Naive B cell (primary cell): ENCODE data around the gene HCFC2. TPM values are rescaled to one million over a fixed set of nuclear protein-coding genes. Genes with fewer than 3 reads are reported as not detected.
A peak's percentile ranks its signal among the peaks of the same experiment; 100 is the strongest.

ENCODE experiments used
- ATAC-seq, 2 donors: fragments of 150-1000 bp; cut with Tn5 transposase; 2 replicates each; pipeline ENCODE4 v1.10.0; 2021; ENCODE audit warnings: low read depth in 2 of 2, mild to moderate bottlenecking in 2 of 2, moderate library complexity in 2 of 2
- DNase-seq: peaks from one replicate; pipeline ENCODE4 v3.0.0; 2022
- H3K27ac Mint-ChIP-seq, 6 donors: one replicate each; pipeline ENCODE4 v1.8.0; 2020 to 2022; ENCODE audit warnings: mild to moderate bottlenecking in 6 of 6, mixed read lengths in 6 of 6, moderate library complexity in 5 of 6, inconsistent platforms in 2 of 6
- H3K27me3 Mint-ChIP-seq, 3 donors: one replicate each; pipeline ENCODE4 v1.8.0; 2021 to 2022; ENCODE audit warnings: mixed read lengths in 3 of 3, mild to moderate bottlenecking in 1 of 3
- H3K36me3 Mint-ChIP-seq, 2 donors: one replicate each; pipeline ENCODE4 v1.8.0; 2020 to 2022; ENCODE audit warnings: mixed read lengths in 2 of 2, inconsistent platforms in 1 of 2, mild to moderate bottlenecking in 1 of 2
- H3K4me1 Mint-ChIP-seq, 3 donors: one replicate each; pipeline ENCODE4 v1.8.0; 2020 to 2022; ENCODE audit warnings: mixed read lengths in 3 of 3, inconsistent platforms in 1 of 3, mild to moderate bottlenecking in 1 of 3, moderate library complexity in 1 of 3
- H3K4me3 Mint-ChIP-seq, 8 donors: one replicate each; pipeline ENCODE4 v1.8.0; 2020 to 2022; ENCODE audit warnings: mild to moderate bottlenecking in 8 of 8, mixed read lengths in 8 of 8, moderate library complexity in 8 of 8, inconsistent platforms in 2 of 8
- H3K9me3 Mint-ChIP-seq, 7 donors: one replicate each; pipeline ENCODE4 v1.8.0; 2020 to 2022; ENCODE audit warnings: mixed read lengths in 7 of 7, mild to moderate bottlenecking in 5 of 7, inconsistent platforms in 2 of 7, moderate library complexity in 1 of 7
- polyA plus RNA-seq, 6 donors: library from polyadenylated mRNA; unstranded; fragments of 300-500 nt; fragmentation: Illumina TruSeq; gene quantifications; one replicate each; pipeline ENCODE4 v1.2.3, GENCODE V29; 2021; ENCODE audit warnings: low read depth in 6 of 6

Gene HCFC2
- polyA plus RNA-seq, 6 donors from 2014 or later = 2.6 to 11.5 (median 6.4) TPM

DNA sequence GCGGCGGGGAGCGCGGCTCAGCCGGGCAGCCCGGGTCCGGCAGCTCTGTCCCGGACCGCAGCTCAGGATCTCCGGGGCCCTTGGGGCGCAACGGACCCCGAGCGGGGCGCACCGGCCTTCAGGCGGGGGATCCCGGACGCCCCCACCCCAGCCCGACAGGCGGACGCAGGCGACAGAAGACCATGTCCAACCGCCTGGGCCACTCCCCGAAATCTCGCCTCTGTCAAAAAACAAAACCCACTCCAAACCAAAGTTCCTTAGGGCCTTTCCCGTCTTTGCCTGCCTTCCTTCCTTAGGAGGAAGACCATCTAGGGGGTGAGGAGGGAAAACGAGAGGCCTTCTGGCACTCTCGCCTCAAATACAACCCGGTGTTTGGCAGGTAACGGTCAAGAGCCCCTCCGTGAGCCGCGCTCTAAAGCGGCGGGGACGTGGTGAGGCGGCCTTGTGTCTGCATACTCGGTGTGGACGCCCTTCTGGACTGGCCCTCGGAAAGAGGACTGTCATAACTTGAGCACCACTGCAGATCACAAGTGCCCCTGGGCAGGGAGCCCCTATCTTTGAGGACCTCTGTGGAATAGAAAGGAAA lies 604 bp downstream of the HCFC2 start:
- ATAC-seq (no peak), DNase-seq (no peak)
- Mint-ChIP-seq H3K27me3 (peaks cover 3 to 5% (median 4%) of the 10 kb centered on the region in 3 donors), H3K4me1 (peaks cover 14 to 17% (median 14%) of the 10 kb centered on the region in 3 donors), H3K27ac (peak overlapping the region; percentile 45 to 91 (median 69)), H3K9me3 (no peaks in the 10 kb centered on the region), H3K36me3 (peaks cover 0 to 3% of the 10 kb centered on the region in 2 donors), H3K4me3 (peak overlapping the region; percentile 89 to 96 (median 95))

DNA sequence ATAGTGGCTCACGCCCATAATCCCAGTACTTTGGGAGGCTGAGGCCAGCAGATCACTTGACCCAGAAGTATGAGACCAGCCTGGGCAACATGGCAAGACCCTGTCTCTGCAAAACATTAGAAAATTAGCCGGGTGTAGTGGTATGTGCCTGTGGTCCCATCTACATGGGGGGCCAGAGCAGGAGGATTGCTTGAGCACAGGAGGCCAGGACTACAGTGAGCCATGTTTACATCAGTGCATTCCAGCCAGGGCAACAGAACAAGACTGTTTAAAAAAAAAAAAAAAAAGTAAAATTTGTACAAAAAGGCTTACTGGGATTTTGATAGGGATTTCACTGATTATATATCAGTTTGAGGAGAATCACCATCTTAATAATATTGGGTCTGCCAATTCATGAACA lies 7.8 kb downstream of the HCFC2 start:
- no peak for ATAC-seq
- H3K4me3 Mint-ChIP-seq = no peak overlapping the region
- peaks cover 9 to 12% of the 10 kb centered on the region in 2 donors for H3K36me3 Mint-ChIP-seq
- H3K27ac Mint-ChIP-seq = no peak overlapping the region
- H3K27me3 Mint-ChIP-seq = no peaks in the 10 kb centered on the region
- peaks cover 10 to 14% (median 12%) of the 10 kb centered on the region in 3 donors for H3K4me1 Mint-ChIP-seq
- H3K9me3 Mint-ChIP-seq = no peaks in the 10 kb centered on the region
- no peak for DNase-seq

DNA sequence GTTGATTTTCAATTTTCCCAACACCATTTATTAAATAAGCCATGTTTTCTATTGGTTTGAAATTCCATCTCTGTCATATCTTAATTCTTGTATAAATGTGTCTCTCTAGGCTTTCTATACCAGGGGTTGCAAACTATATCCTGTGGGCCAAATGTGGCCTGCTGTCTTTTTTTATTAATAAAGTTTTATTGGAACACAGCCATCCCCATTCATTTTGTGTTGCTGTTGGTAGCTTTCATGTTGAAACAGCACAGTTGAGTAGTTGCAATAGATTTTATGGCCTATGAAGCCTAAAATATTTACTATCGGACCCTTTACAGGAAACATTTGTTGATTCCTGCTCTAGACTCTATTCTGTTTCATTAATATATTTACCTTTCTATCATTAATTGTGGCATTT lies 9.4 kb downstream of the HCFC2 start:
- H3K36me3 Mint-ChIP-seq = peaks cover 8 to 9% of the 10 kb centered on the region in 2 donors
- ATAC-seq (no peak), DNase-seq (no peak)
- H3K27me3 Mint-ChIP-seq = no peaks in the 10 kb centered on the region
- H3K9me3 Mint-ChIP-seq = no peaks in the 10 kb centered on the region
- peaks cover 4 to 14% (median 14%) of the 10 kb centered on the region in 3 donors for H3K4me1 Mint-ChIP-seq
- H3K4me3 Mint-ChIP-seq = no peak overlapping the region
- no peak overlapping the region for H3K27ac Mint-ChIP-seq

DNA sequence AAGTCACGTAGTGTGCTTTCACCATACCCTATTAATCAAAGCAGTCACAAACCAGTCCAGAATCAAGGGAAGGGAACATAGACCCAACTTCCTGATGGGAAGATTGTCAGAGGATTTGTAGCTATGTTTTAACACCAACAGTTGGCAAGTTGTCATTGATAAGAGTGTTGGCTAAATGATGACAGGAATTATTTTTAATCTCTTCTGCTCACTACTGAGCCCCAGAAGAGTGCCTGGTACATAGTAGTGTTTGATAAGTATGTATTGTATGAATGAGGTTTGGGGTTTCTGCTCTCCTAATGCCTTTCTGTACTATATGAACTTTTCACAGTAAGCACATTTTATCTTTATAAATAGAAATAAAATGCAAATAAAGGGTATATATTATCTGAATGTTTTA lies 14.7 kb downstream of the HCFC2 start:
- Mint-ChIP-seq H3K27me3 (no peaks in the 10 kb centered on the region), H3K36me3 (peaks cover 10 to 15% of the 10 kb centered on the region in 2 donors), H3K4me1 (peaks cover 4 to 14% (median 8%) of the 10 kb centered on the region in 3 donors), H3K27ac (no peak overlapping the region), H3K9me3 (no peaks in the 10 kb centered on the region), H3K4me3 (no peak overlapping the region)
- ATAC-seq (no peak), DNase-seq (no peak)

DNA sequence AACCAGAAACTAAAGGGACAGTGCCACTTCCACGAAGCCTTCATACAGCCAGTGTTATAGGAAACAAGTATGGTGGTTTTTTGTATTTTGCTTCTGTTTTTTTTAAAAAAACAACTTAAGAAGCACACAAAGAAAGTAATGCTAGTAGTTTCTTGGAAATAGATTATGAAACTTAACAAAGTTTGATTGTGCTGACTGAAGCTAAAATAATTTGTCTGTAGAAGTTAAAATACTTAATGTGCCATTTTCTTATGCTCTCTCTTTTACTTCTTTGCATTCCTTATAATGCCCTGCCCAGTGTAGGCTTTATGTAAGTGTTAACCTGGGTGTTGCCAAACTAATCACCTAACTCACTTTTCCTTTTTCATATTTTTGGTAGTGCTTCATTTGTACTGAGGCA lies 16.4 kb downstream of the HCFC2 start:
- Mint-ChIP-seq H3K4me1 (peaks cover 4 to 12% (median 8%) of the 10 kb centered on the region in 3 donors), H3K9me3 (no peaks in the 10 kb centered on the region), H3K27ac (no peak overlapping the region), H3K4me3 (no peak overlapping the region), H3K36me3 (peaks cover 19 to 24% of the 10 kb centered on the region in 2 donors), H3K27me3 (no peaks in the 10 kb centered on the region)
- ATAC-seq = no peak
- no peak for DNase-seq

DNA sequence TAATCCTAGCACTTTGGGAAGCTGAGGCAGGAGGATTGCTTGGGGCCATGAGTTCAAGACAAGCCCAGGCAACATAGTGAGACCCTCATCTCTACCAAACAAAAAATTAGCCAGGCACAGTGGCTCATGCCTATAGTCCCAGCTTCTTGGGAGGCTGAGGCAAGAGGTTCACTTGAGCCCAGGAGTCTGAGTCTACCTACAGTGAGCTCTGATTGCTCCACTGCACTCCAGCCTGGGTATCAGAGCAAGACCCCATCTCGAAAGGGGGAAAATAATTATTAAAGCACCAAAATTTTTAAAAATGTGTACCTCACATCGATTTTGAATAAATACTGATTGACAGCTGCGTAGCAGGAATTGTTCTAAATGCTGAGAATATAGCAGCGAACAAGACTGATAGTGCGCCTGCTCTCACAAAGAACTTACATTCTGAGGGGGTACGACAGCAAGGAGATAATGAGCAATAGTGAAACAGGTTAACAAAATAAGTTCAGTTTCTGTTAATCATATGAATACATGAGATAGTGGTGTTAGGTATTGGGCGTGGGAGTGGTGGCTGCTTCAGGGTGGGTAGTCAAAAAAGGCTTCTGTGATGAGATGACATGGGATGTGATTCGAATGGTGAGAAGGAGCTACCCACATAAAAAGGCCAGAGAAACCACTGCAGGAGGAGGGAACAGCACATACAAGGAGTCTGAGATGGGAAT lies 19.6 kb downstream of the HCFC2 start:
- no peak overlapping the region for H3K27ac Mint-ChIP-seq
- no peaks in the 10 kb centered on the region for H3K27me3 Mint-ChIP-seq
- ATAC-seq = no peak

DNA sequence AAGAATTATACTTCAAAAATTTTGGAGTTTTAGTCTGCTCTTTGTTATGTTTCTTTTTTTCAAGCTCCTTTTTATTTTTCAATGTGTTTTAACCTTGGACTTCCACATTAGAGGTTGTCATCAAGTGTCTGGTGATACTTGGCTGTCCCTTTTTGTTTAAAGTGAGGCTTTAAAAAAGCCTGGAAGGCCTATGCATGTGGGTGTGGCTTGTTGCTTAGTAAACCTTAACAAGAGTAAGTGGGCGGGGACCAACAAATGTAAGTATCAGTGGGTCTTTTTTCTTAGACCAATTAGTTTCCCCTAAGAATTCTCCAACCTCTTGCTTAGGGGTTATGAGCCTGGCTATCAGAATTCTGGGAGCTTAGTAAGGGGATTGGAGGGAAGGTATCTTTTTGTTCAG lies 26.4 kb downstream of the HCFC2 start:
- peak overlapping the region in 1 of 6 donors; percentile 78 for H3K27ac Mint-ChIP-seq
- H3K4me1 Mint-ChIP-seq = no peaks in the 10 kb centered on the region
- no peak overlapping the region for H3K4me3 Mint-ChIP-seq
- H3K9me3 Mint-ChIP-seq = no peaks in the 10 kb centered on the region
- H3K36me3 Mint-ChIP-seq = peaks cover 10 to 19% of the 10 kb centered on the region in 2 donors
- ATAC-seq = no peak
- H3K27me3 Mint-ChIP-seq = no peaks in the 10 kb centered on the region
- no peak for DNase-seq

More for the DNA sequence above, 19.6 kb downstream of the HCFC2 start:
- no peaks in the 10 kb centered on the region for H3K9me3 Mint-ChIP-seq
- H3K4me1 Mint-ChIP-seq = no peaks in the 10 kb centered on the region
- no peak overlapping the region for H3K4me3 Mint-ChIP-seq
- no peak for DNase-seq
- H3K36me3 Mint-ChIP-seq = peaks cover 19 to 24% of the 10 kb centered on the region in 2 donors

DNA sequence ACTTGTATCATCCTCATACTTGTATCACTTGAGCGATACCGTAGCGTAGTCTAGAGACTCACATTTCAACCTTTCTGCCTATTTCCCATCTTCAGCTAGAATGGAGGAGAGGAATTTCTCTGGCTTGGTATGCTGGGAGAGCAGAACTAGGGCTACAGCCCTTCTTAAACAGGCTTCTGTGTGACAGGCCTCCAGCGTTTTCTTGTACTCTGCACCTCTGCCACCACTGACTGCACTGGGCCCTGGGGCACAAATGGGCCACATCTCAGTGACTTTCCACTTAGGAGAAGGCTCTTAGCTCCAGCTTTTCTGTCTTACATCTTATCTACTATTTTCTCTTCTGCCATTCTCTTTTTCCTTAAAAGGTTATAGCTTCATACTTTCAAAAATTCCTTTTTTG lies 26.8 kb downstream of the HCFC2 start:
- Mint-ChIP-seq H3K36me3 (peaks cover 10 to 19% of the 10 kb centered on the region in 2 donors), H3K4me3 (no peak overlapping the region), H3K27me3 (no peaks in the 10 kb centered on the region), H3K9me3 (no peaks in the 10 kb centered on the region), H3K4me1 (no peaks in the 10 kb centered on the region), H3K27ac (no peak overlapping the region)
- ATAC-seq = no peak
- no peak for DNase-seq

DNA sequence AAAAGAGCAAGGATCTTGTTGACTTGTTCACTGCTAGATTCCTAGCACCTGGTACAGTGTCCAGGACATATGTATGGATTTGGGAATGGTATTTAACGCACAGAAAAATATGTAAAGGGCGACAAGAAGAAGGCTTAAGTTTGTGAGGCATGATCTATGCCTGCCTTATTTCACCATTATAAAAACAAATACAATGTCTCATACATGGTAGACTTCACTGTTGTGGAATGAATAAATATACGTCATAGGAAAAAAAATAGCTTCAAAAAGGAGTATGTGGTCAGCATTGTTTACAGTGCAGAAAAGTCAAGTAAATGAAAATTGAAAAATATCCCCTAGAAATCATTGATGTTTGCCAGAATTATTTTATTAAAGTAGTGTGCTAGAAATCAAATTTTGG lies 30.0 kb downstream of the HCFC2 start:
- ATAC-seq = no peak
- H3K27ac Mint-ChIP-seq = peak overlapping the region in 1 of 6 donors; percentile 7
- no peak overlapping the region for H3K4me3 Mint-ChIP-seq
- no peaks in the 10 kb centered on the region for H3K9me3 Mint-ChIP-seq
- no peak for DNase-seq
- H3K4me1 Mint-ChIP-seq = no peaks in the 10 kb centered on the region
- no peaks in the 10 kb centered on the region for H3K27me3 Mint-ChIP-seq
- H3K36me3 Mint-ChIP-seq = peaks cover 10 to 33% of the 10 kb centered on the region in 2 donors

DNA sequence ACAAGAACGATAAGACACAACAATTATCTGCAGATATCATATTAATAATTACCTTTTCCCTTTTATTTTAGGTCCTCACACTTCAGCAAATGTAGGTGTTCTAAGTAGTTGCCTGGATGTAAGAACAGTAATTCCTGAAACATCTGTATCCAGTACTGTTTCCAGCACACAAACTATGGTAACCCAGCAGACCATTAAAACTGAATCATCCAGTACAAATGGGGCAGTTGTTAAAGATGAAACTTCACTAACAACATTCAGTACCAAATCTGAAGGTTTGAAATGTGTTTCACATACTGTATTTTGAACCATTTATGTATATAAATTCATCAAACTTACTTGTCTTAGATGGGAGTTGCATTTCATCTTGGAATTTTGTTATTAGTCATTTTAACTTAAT lies 31.0 kb downstream of the HCFC2 start:
- peaks cover 10 to 27% of the 10 kb centered on the region in 2 donors for H3K36me3 Mint-ChIP-seq
- DNase-seq = no peak
- H3K4me3 Mint-ChIP-seq = no peak overlapping the region
- H3K27ac Mint-ChIP-seq = no peak overlapping the region
- H3K4me1 Mint-ChIP-seq = no peaks in the 10 kb centered on the region
- no peaks in the 10 kb centered on the region for H3K9me3 Mint-ChIP-seq
- no peak for ATAC-seq
- H3K27me3 Mint-ChIP-seq = no peaks in the 10 kb centered on the region

DNA sequence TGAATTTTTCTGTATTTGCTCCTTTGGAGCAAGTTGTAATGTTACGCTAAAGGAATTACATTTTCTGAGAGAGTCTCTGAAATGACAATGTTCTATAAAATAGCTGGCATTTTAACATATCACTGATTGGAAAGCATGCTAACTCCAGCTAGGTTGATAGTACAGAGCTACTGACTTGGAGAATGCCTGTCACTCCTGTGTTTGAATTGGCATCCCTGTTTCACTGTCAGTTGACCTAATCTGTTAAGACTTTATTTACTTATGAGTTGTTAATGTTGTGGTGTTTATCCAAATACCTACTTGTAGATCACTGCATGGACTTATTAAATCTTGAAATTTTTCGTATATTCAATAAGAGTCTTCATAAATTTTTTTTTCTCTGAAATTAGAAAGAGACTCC lies 33.6 kb downstream of the HCFC2 start:
- no peak overlapping the region for H3K27ac Mint-ChIP-seq
- no peaks in the 10 kb centered on the region for H3K9me3 Mint-ChIP-seq
- peaks cover 10 to 34% of the 10 kb centered on the region in 2 donors for H3K36me3 Mint-ChIP-seq
- no peak overlapping the region for H3K4me3 Mint-ChIP-seq
- no peak for ATAC-seq
- DNase-seq = no peak
- no peaks in the 10 kb centered on the region for H3K27me3 Mint-ChIP-seq
- no peaks in the 10 kb centered on the region for H3K4me1 Mint-ChIP-seq

DNA sequence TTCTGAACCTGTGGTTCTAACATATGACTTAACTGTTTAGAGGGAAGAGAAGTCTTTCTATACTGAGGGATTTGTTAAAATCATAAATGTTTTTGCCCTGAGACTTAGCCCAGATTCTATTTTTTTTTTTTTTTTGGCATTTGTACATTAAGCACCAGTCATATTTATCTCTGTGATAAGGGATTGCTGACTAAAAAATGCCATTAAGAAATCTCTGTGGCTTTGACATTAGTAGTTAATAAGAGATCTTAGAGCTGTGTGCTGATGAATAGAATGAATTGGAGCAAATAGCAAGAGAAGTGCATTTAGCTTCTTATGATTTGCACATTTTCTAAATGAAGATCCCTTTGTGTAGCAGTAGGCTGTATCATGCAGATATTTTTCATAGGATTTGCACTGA lies 41.1 kb downstream of the HCFC2 start:
- no peak overlapping the region for H3K27ac Mint-ChIP-seq
- H3K4me1 Mint-ChIP-seq = peaks cover 7 to 17% (median 9%) of the 10 kb centered on the region in 3 donors
- H3K4me3 Mint-ChIP-seq = no peak overlapping the region
- peaks cover 0 to 7% of the 10 kb centered on the region in 2 donors for H3K36me3 Mint-ChIP-seq
- no peaks in the 10 kb centered on the region for H3K9me3 Mint-ChIP-seq
- ATAC-seq (no peak), DNase-seq (no peak)
- no peaks in the 10 kb centered on the region for H3K27me3 Mint-ChIP-seq

DNA sequence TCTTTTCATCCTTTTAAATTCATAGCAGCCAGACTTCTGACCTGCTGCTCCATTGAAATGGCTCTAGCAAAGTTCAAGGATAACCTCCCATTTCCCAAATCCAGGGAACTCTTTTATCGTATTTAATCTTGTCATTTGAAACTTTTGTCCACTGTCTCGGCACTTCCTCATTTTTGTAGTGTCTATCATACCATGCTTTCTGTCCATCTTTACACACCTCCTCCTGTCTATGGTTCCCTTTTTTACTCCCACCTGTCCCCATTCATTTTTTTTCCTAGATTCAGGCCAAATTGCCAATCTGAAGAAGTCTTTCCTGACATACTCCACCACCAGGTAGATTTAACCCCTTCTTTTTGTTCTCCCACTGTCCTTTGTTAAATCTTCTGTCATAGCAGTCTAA lies 42.6 kb downstream of the HCFC2 start:
- Mint-ChIP-seq H3K9me3 (no peaks in the 10 kb centered on the region), H3K27ac (peak overlapping the region in 3 of 6 donors; percentile 0 to 82 (median 52)), H3K4me3 (no peak overlapping the region), H3K4me1 (peaks cover 7 to 17% (median 9%) of the 10 kb centered on the region in 3 donors), H3K36me3 (peaks cover 0 to under 1% of the 10 kb centered on the region in 2 donors), H3K27me3 (no peaks in the 10 kb centered on the region)
- ATAC-seq (no peak), DNase-seq (no peak)

DNA sequence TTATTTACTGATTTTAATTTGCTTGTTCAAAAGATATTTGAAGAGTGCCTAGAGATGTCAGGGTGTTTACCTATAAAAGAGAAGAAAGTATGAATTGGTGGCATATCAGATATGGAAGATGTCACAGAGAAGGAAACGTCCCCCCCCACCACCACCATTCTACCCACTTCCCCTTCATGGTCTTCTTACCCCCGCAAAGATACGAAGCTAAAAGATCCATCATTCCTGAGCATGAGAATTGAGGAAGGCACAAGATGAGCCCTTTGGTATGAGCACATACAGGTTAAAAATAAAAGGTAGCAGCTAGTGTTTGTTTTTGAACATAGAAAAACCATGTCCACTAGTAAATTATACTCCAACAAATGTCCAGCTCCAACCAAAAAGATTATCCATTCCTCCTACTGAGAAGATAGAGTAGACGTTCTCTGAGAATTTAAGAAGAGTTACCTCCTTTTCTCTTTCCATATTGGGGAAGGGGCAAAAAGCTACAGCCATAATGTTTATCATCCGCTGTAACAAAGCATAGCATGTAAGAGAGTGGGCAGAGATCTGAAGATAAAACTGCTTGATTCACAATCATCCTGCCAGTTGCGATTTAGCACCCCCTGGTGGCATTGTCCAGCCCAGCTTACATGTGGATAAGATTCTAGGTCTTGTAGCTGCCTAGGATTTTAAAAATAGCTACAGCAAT lies 44.6 kb downstream of the HCFC2 start:
- peak overlapping the region in 6 of 8 donors; percentile 3 to 55 (median 40) for H3K4me3 Mint-ChIP-seq
- peak; percentile 95 for ATAC-seq

More for the DNA sequence above, 44.6 kb downstream of the HCFC2 start:
- no peaks in the 10 kb centered on the region for H3K9me3 Mint-ChIP-seq
- H3K27me3 Mint-ChIP-seq = no peaks in the 10 kb centered on the region
- peaks cover 9 to 17% (median 9%) of the 10 kb centered on the region in 3 donors for H3K4me1 Mint-ChIP-seq
- peak overlapping the region in 3 of 6 donors; percentile 24 to 60 (median 32) for H3K27ac Mint-ChIP-seq
- peak; percentile 71 for DNase-seq
- H3K36me3 Mint-ChIP-seq = no peaks in the 10 kb centered on the region
